Measurements from ENCODE around the gene B3GNT3. TPM values are rescaled to one million over a fixed set of nuclear protein-coding genes. Genes with fewer than 3 reads are reported as not detected.
"Not testable (repeated sequence)": the region's sequence is repeated elsewhere in the genome, so short reads cannot be mapped to it uniquely, and the experiment has no call there.

The B3GNT3 gene
- total RNA-seq, 1 donor from 2014 or later: not detected

GRCh38 chr19:17796013-17796837 is 1.3 kb downstream of the B3GNT3 start:
- FAIRE-seq (no peak), DNase-seq (ENCODE audit: low spot score in 2 of 2) (no peak)

GRCh38 chr19:17796838-17797423 is 2.0 kb downstream of the B3GNT3 start:
- DNase-seq (ENCODE audit: low spot score in 2 of 2) (no peak), FAIRE-seq (no peak)

GRCh38 chr19:17797424-17798201 is 2.7 kb downstream of the B3GNT3 start:
- FAIRE-seq (no peak), DNase-seq (ENCODE audit: low spot score in 2 of 2) (no peak)

- FAIRE-seq; DNase-seq (ENCODE audit: low spot score in 2 of 2): not testable (repeated sequence)
Measured at GRCh38 chr19:17798599-17798998, 3.7 kb downstream of the B3GNT3 start.

GRCh38 chr19:17802137-17802858 is 7.4 kb downstream of the B3GNT3 start:
- FAIRE-seq (no peak), DNase-seq (ENCODE audit: low spot score in 2 of 2) (no peak)

- DNase-seq (ENCODE audit: low spot score in 2 of 2): no peak
- no peak for FAIRE-seq
Measured at GRCh38 chr19:17803264-17803896, 8.4 kb downstream of the B3GNT3 start.

- FAIRE-seq: no peak
- DNase-seq (ENCODE audit: low spot score in 2 of 2): no peak
Measured at GRCh38 chr19:17805427-17805826, 10.5 kb downstream of the B3GNT3 start.

- FAIRE-seq: no peak
Measured at GRCh38 chr19:17806945-17807344, 12.0 kb downstream of the B3GNT3 start.

GRCh38 chr19:17807731-17808316 is 12.9 kb downstream of the B3GNT3 start:
- DNase-seq (ENCODE audit: low spot score in 2 of 2) (no peak), FAIRE-seq (no peak)

More at GRCh38 chr19:17806945-17807344, 12.0 kb downstream of the B3GNT3 start:
- no peak for DNase-seq (ENCODE audit: low spot score in 2 of 2)

- FAIRE-seq (no peak), DNase-seq (ENCODE audit: low spot score in 2 of 2) (no peak)
Measured at GRCh38 chr19:17811103-17811502, 16.2 kb downstream of the B3GNT3 start.

- FAIRE-seq: no peak
- no peak for DNase-seq (ENCODE audit: low spot score in 2 of 2)
Measured at GRCh38 chr19:17811681-17812080, 16.7 kb downstream of the B3GNT3 start.

- FAIRE-seq: no peak
- no peak for DNase-seq (ENCODE audit: low spot score in 2 of 2)
Measured at GRCh38 chr19:17812099-17812498, 17.2 kb downstream of the B3GNT3 start.

- FAIRE-seq (no peak), DNase-seq (ENCODE audit: low spot score in 2 of 2) (no peak)
Measured at GRCh38 chr19:17817668-17818363, 22.9 kb downstream of the B3GNT3 start.

GRCh38 chr19:17821190-17821589 is 26.3 kb downstream of the B3GNT3 start, which contains the start of gene INSL3:
Gene INSL3, minus strand, starts transcription at chr19:17821519. Its CDS starts 13 bp downstream, at chr19:17821506.
- FAIRE-seq: no peak

GRCh38 chr19:17824339-17824738 is 29.4 kb downstream of the B3GNT3 start:
- FAIRE-seq (no peak), DNase-seq (ENCODE audit: low spot score in 2 of 2) (no peak)

More at GRCh38 chr19:17821190-17821589, 26.3 kb downstream of the B3GNT3 start, which contains the start of gene INSL3:
- DNase-seq (ENCODE audit: low spot score in 2 of 2): no peak

- DNase-seq (ENCODE audit: low spot score in 2 of 2): no peak
- no peak for FAIRE-seq
Measured at GRCh38 chr19:17826508-17827056, 31.6 kb downstream of the B3GNT3 start.

- no peak for FAIRE-seq
- DNase-seq (ENCODE audit: low spot score in 2 of 2): peak in 1 of 2 donors; percentile 70
Measured at GRCh38 chr19:17829855-17830566, 35.1 kb downstream of the B3GNT3 start.

Data from frontal cortex (tissue), 4 donors.